Loucy (cell line): ENCODE results near the gene XKR7.
A peak's percentile ranks its signal among the peaks of the same experiment; 100 is the strongest.

Experiments used
- H2AFZ ChIP-seq: fragments of 200-600 bp; sonication (generic); 2 replicates; pipeline ENCODE4 v1.6.0; 2016; ENCODE audit warnings: antibody characterized with exemption, mild to moderate bottlenecking, low read length, moderate library complexity
- H3F3A ChIP-seq: fragments of 200-600 bp; 2 replicates; pipeline ENCODE4 v1.6.0; 2016; ENCODE audit warnings: antibody characterized with exemption, low read depth, mild to moderate bottlenecking
- H3K27me3 ChIP-seq: fragments of 200-600 bp; sonication (generic); 2 replicates; pipeline ENCODE4 v1.6.1; 2014; ENCODE audit warnings: low read length, mild to moderate bottlenecking; ENCODE audit not compliant: insufficient read depth, poor library complexity, severe bottlenecking
- H3K36me3 ChIP-seq: fragments of 200-600 bp; sonication (generic); 2 replicates; pipeline ENCODE4 v1.6.1; 2016; ENCODE audit warnings: low read length; ENCODE audit not compliant: insufficient read depth
- H3K4me1 ChIP-seq: fragments of 200-600 bp; sonication (generic); 2 replicates; pipeline ENCODE4 v1.5.1; 2014; ENCODE audit warnings: low read length, mild to moderate bottlenecking; ENCODE audit not compliant: insufficient read depth, poor library complexity, severe bottlenecking
- H3K4me2 ChIP-seq: fragments of 200-600 bp; sonication (generic); 2 replicates; pipeline ENCODE4 v1.6.0; 2014; ENCODE audit warnings: antibody characterized with exemption, low read length, low read depth, mild to moderate bottlenecking; ENCODE audit not compliant: poor library complexity, severe bottlenecking
- H3K4me3 ChIP-seq: fragments of 200-600 bp; sonication (generic); 2 replicates; pipeline ENCODE4 v1.5.1; 2014; ENCODE audit warnings: low read length, mild to moderate bottlenecking, mixed read lengths; ENCODE audit not compliant: poor library complexity, severe bottlenecking
- H3K79me2 ChIP-seq: fragments of 200-600 bp; sonication (generic); 2 replicates; pipeline ENCODE4 v1.6.1; 2014; ENCODE audit warnings: low read length; ENCODE audit not compliant: insufficient read depth
- H3K9ac ChIP-seq: fragments of 200-600 bp; sonication (generic); 2 replicates; pipeline ENCODE4 v1.6.0; 2014; ENCODE audit warnings: mild to moderate bottlenecking, low read depth, low read length, moderate library complexity; ENCODE audit not compliant: poor library complexity, severe bottlenecking
- H3K9me2 ChIP-seq: fragments of 200-600 bp; sonication (generic); replicated peaks from 2 replicates; pipeline ENCODE4 v1.6.1; 2016; ENCODE audit warnings: low read depth, low read length, mixed read lengths
- H3K9me3 ChIP-seq: fragments of 200-600 bp; sonication (generic); 2 replicates; pipeline ENCODE4 v1.6.1; 2014; ENCODE audit warnings: mild to moderate bottlenecking, antibody characterized with exemption, low read length, low read depth; ENCODE audit not compliant: insufficient read depth
- H4K20me1 ChIP-seq: fragments of 200-600 bp; sonication (generic); 2 replicates; pipeline ENCODE4 v1.6.0; 2014; ENCODE audit warnings: antibody characterized with exemption, low read length, mild to moderate bottlenecking; ENCODE audit not compliant: insufficient read depth, poor library complexity, severe bottlenecking
- CTCF ChIP-seq: fragments of 200-600 bp; sonication (generic); conservative IDR thresholded peaks from 2 replicates; pipeline ENCODE4 v1.5.1; 2014; ENCODE audit warnings: mild to moderate bottlenecking, antibody characterized with exemption, low read length
- EZH2phosphoT487 ChIP-seq: fragments of 200-600 bp; IDR thresholded peaks from 2 replicates; pipeline ENCODE4 v1.6.1; 2018; ENCODE audit warnings: antibody characterized with exemption, mild to moderate bottlenecking, moderate library complexity, borderline replicate concordance

Gene XKR7

GRCh38 chr20:32013326-32013725 lies 45.4 kb downstream of the XKR7 start:
- Histone ChIP-seq H3K4me3 (no peak overlapping the region), H3K9me2 (no peaks in the 10 kb centered on the region), H4K20me1 (no peaks in the 10 kb centered on the region), H3K9me3 (no peaks in the 10 kb centered on the region), H3K9ac (no peak overlapping the region), H3F3A (no peaks in the 10 kb centered on the region), H3K27me3 (no peaks in the 10 kb centered on the region), H3K4me1 (peaks cover 4% of the 10 kb centered on the region), H3K36me3 (no peaks in the 10 kb centered on the region), H2AFZ (no peak overlapping the region), H3K4me2 (no peak overlapping the region), H3K79me2 (no peaks in the 10 kb centered on the region)
- TF ChIP-seq CTCF (no peak), EZH2phosphoT487 (no peak)

- H3K4me2 ChIP-seq = no peak overlapping the region
- no peaks in the 10 kb centered on the region for H3F3A ChIP-seq
- peaks cover 13% of the 10 kb centered on the region for H3K4me1 ChIP-seq
- no peaks in the 10 kb centered on the region for H3K27me3 ChIP-seq
- H3K36me3 ChIP-seq = no peaks in the 10 kb centered on the region
- no peaks in the 10 kb centered on the region for H4K20me1 ChIP-seq
- no peak overlapping the region for H3K4me3 ChIP-seq
- no peaks in the 10 kb centered on the region for H3K9me2 ChIP-seq
- H2AFZ ChIP-seq = no peak overlapping the region
- H3K79me2 ChIP-seq = no peaks in the 10 kb centered on the region
- no peaks in the 10 kb centered on the region for H3K9me3 ChIP-seq
- no peak overlapping the region for H3K9ac ChIP-seq
- TF ChIP-seq CTCF = peak; percentile 32
- no peak for TF ChIP-seq EZH2phosphoT487
Observed at GRCh38 chr20:32017711-32018251, 49.8 kb downstream of the XKR7 start.

- no peaks in the 10 kb centered on the region for H3K9me3 ChIP-seq
- no peaks in the 10 kb centered on the region for H3K79me2 ChIP-seq
- peak overlapping the region; percentile 68; the same call in 1 of the 2 replicates for H2AFZ ChIP-seq
- H3F3A ChIP-seq = no peaks in the 10 kb centered on the region
- H3K9ac ChIP-seq = peak overlapping the region; percentile 33
- H3K9me2 ChIP-seq = no peaks in the 10 kb centered on the region
- no peaks in the 10 kb centered on the region for H3K36me3 ChIP-seq
- H3K4me3 ChIP-seq = peak overlapping the region; percentile 69
- no peaks in the 10 kb centered on the region for H4K20me1 ChIP-seq
- H3K4me1 ChIP-seq = peaks cover 13% of the 10 kb centered on the region
- TF ChIP-seq CTCF (no peak), EZH2phosphoT487 (no peak)
- no peaks in the 10 kb centered on the region for H3K27me3 ChIP-seq
- peak overlapping the region; percentile 61 for H3K4me2 ChIP-seq
Observed at GRCh38 chr20:32018269-32019155, 50.6 kb downstream of the XKR7 start.
